GM23338 (cell line): Measurements from ENCODE around the gene RPS26. TPM values are rescaled to one million over a fixed set of nuclear protein-coding genes. Genes with fewer than 3 reads are reported as not detected.
A peak's percentile ranks its signal among the peaks of the same experiment; 100 is the strongest.

ENCODE experiments used
- ATAC-seq: fragments of 200-7000 bp; cut with Tn5 transposase; 3 replicates; pipeline ENCODE4 v1.9.1; 2020
- DNase-seq: peaks from one replicate; pipeline ENCODE4 v3.0.0-alpha.2; 2015; ENCODE audit warnings: low spot score
- H2AFZ ChIP-seq: fragments of 200-600 bp; sonication (generic); 2 replicates; pipeline ENCODE4 v1.8.0; 2016; ENCODE audit warnings: antibody characterized with exemption, mild to moderate bottlenecking, moderate library complexity
- H3F3A ChIP-seq: fragments of 200-600 bp; sonication (generic); replicated peaks from 2 replicates; pipeline ENCODE4 v1.8.0; 2017; ENCODE audit warnings: antibody characterized with exemption, mixed run types, low read depth
- H3K27ac ChIP-seq: fragments of 200-600 bp; sonication (generic); 2 replicates; pipeline ENCODE4 v1.6.1; 2016; ENCODE audit warnings: low read depth
- H3K27me3 ChIP-seq: fragments of 200-600 bp; sonication (generic); 2 replicates; pipeline ENCODE4 v1.8.0; 2016; ENCODE audit warnings: mild to moderate bottlenecking, mixed run types, moderate library complexity; ENCODE audit not compliant: insufficient read depth
- H3K36me3 ChIP-seq: fragments of 200-600 bp; sonication (generic); 2 replicates; pipeline ENCODE4 v1.8.0; 2016; ENCODE audit warnings: mild to moderate bottlenecking; ENCODE audit not compliant: insufficient read depth
- H3K4me1 ChIP-seq: fragments of 200-600 bp; sonication (generic); 2 replicates; pipeline ENCODE4 v1.8.0; 2016; ENCODE audit warnings: mild to moderate bottlenecking, moderate library complexity; ENCODE audit not compliant: insufficient read depth
- H3K4me2 ChIP-seq: fragments of 200-600 bp; sonication (generic); 2 replicates; pipeline ENCODE4 v1.7.1; 2017; ENCODE audit warnings: mixed run types
- H3K4me3 ChIP-seq: fragments of 200-600 bp; sonication (generic); 2 replicates; pipeline ENCODE4 v1.6.1; 2016; ENCODE audit warnings: mixed run types
- H3K79me2 ChIP-seq: fragments of 200-600 bp; sonication (generic); replicated peaks from 2 replicates; pipeline ENCODE4 v1.8.0; 2017; ENCODE audit warnings: mild to moderate bottlenecking; ENCODE audit not compliant: insufficient read depth
- H3K9me2 ChIP-seq: fragments of 200-600 bp; sonication (generic); 2 replicates; pipeline ENCODE4 v1.8.0; 2017; ENCODE audit not compliant: insufficient read depth
- H4K20me1 ChIP-seq: fragments of 200-600 bp; sonication (generic); replicated peaks from 2 replicates; pipeline ENCODE4 v1.8.0; 2017; ENCODE audit warnings: mild to moderate bottlenecking; ENCODE audit not compliant: insufficient read depth
- H3K27ac Mint-ChIP-seq: 2 replicates; pipeline ENCODE4 v1.8.0; 2020; ENCODE audit warnings: inconsistent platforms, mild to moderate bottlenecking, moderate library complexity, mixed read lengths
- H3K27me3 Mint-ChIP-seq: 3 replicates; pipeline ENCODE4 v1.8.0; 2022; ENCODE audit warnings: low read depth, mild to moderate bottlenecking, moderate library complexity, mixed read lengths, inconsistent platforms; ENCODE audit not compliant: insufficient read depth, poor library complexity
- H3K36me3 Mint-ChIP-seq: 3 replicates; pipeline ENCODE4 v1.8.0; 2021; ENCODE audit warnings: low read depth, mild to moderate bottlenecking, inconsistent platforms, moderate library complexity, mixed read lengths
- H3K4me1 Mint-ChIP-seq: 3 replicates; pipeline ENCODE4 v1.8.0; 2020; ENCODE audit warnings: mild to moderate bottlenecking, inconsistent platforms, mixed read lengths
- H3K4me3 Mint-ChIP-seq: 3 replicates; pipeline ENCODE4 v1.8.0; 2021; ENCODE audit warnings: moderate library complexity, mild to moderate bottlenecking, inconsistent platforms, mixed read lengths
- H3K9me3 Mint-ChIP-seq: 3 replicates; pipeline ENCODE4 v1.8.0; 2020; ENCODE audit warnings: moderate library complexity, mild to moderate bottlenecking, inconsistent platforms, mixed read lengths
- CREB1 ChIP-seq: fragments of 250-450 bp; sonication (Bioruptor Pico); IDR thresholded peaks from 2 replicates; pipeline ENCODE4 v1.5.0; 2020; ENCODE audit warnings: low read depth, mild to moderate bottlenecking, moderate library complexity
- EZH2 ChIP-seq: fragments of 200-600 bp; sonication (generic); IDR thresholded peaks from one replicate; pipeline ENCODE4 v1.8.0; 2017; ENCODE audit warnings: antibody characterized with exemption, mild to moderate bottlenecking, low read depth; ENCODE audit not compliant: unreplicated experiment
- EZH2phosphoT487 ChIP-seq: fragments of 200-600 bp; sonication (generic); IDR thresholded peaks from one replicate; pipeline ENCODE4 v1.8.1; 2018; ENCODE audit warnings: antibody characterized with exemption; ENCODE audit not compliant: unreplicated experiment
- JUNB ChIP-seq: IDR thresholded peaks from one replicate; pipeline ENCODE4 v1.6.1; 2016; ENCODE audit warnings: antibody characterized with exemption; ENCODE audit not compliant: unreplicated experiment
- POLR2AphosphoS5 ChIP-seq: IDR thresholded peaks from 2 replicates; pipeline ENCODE4 v1.6.1; 2016; ENCODE audit warnings: antibody characterized with exemption, low read depth
- STAT1 ChIP-seq: IDR thresholded peaks from one replicate; pipeline ENCODE4 v1.6.1; 2016; ENCODE audit warnings: antibody characterized with exemption; ENCODE audit not compliant: unreplicated experiment
- ZNF114 ChIP-seq: fragments of 250-450 bp; sonication (Bioruptor Pico); IDR thresholded peaks from 2 replicates; pipeline ENCODE4 v1.5.0; 2020; ENCODE audit warnings: mild to moderate bottlenecking, moderate library complexity
- ZNF331 ChIP-seq: fragments of 250-450 bp; sonication (Bioruptor Pico); IDR thresholded peaks from 2 replicates; pipeline ENCODE4 v1.5.0; 2020; ENCODE audit warnings: low read depth, mild to moderate bottlenecking, moderate library complexity
- polyA plus RNA-seq: library from polyadenylated mRNA; unstranded; fragments of >200 nt; fragmentation: Nextera tagmentation; extraction: Ambion mirVana; gene quantifications from 2 replicates; pipeline ENCODE4 v1.2.1, GENCODE V29; 2016
- total RNA-seq: library from RNA; depleted of rRNA; stranded (reverse); fragments of >200 nt; shearing (Covaris generic); gene quantifications from 2 replicates; pipeline ENCODE4 v1.2.3, GENCODE V29; 2014
- TF ChIP-seq, protein P1 (sequence below): fragments of 250-450 bp; sonication (Bioruptor Pico); IDR thresholded peaks from 2 replicates; pipeline ENCODE4 v1.5.0; 2020; ENCODE audit warnings: mild to moderate bottlenecking, moderate library complexity
- TF ChIP-seq, protein P2 (sequence below), 2 experiments: fragments of 200-600 bp in 1 of 2; sonication (generic) in 1 of 2; conservative IDR thresholded peaks; 2 replicates each; pipeline versions ENCODE4 v1.5.1 to v1.6.1; 2016 to 2017; ENCODE audit warnings: antibody characterized with exemption in 2 of 2, low read depth in 2 of 2, mild to moderate bottlenecking in 2 of 2, moderate library complexity in 1 of 2

Gene RPS26
- total and polyA plus RNA-seq, 2 experiments from 2014 or later = 655 to 772 TPM

DNA sequence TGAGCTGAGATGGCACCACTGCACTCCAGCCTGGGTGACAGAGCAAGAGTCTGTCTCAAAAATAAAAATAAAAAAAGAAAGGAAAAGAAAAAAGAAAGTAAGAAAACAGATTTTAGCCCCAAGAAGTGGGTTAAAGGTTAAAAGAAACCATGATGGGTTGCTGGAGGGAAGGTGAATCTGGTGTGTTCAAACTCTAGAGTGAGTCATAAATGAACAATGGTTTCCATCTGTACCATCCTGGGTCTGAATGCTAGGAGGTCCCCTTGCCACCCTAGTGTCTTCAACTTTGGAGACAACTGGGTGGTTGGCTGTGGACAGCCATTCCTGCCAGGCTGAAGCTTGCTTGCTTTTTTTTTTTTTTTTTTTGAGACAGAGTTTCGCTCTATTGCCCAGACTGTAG lies 1.6 kb upstream of the RPS26 start:
- H3K27ac ChIP-seq = peak overlapping the region; percentile 97
- Mint-ChIP-seq H3K36me3 (peaks cover 43% of the 10 kb centered on the region), H3K27me3 (peaks cover 5% of the 10 kb centered on the region), H3K27ac (no peak overlapping the region), H3K4me1 (peaks cover 40% of the 10 kb centered on the region), H3K4me3 (no peak overlapping the region), H3K9me3 (no peaks in the 10 kb centered on the region; the same call in 1 of the 3 replicates)
- H3F3A ChIP-seq = peaks cover 35% of the 10 kb centered on the region
- no peak overlapping the region for H3K4me3 ChIP-seq
- H3K27me3 ChIP-seq = no peaks in the 10 kb centered on the region
- TF ChIP-seq, protein P1, sequence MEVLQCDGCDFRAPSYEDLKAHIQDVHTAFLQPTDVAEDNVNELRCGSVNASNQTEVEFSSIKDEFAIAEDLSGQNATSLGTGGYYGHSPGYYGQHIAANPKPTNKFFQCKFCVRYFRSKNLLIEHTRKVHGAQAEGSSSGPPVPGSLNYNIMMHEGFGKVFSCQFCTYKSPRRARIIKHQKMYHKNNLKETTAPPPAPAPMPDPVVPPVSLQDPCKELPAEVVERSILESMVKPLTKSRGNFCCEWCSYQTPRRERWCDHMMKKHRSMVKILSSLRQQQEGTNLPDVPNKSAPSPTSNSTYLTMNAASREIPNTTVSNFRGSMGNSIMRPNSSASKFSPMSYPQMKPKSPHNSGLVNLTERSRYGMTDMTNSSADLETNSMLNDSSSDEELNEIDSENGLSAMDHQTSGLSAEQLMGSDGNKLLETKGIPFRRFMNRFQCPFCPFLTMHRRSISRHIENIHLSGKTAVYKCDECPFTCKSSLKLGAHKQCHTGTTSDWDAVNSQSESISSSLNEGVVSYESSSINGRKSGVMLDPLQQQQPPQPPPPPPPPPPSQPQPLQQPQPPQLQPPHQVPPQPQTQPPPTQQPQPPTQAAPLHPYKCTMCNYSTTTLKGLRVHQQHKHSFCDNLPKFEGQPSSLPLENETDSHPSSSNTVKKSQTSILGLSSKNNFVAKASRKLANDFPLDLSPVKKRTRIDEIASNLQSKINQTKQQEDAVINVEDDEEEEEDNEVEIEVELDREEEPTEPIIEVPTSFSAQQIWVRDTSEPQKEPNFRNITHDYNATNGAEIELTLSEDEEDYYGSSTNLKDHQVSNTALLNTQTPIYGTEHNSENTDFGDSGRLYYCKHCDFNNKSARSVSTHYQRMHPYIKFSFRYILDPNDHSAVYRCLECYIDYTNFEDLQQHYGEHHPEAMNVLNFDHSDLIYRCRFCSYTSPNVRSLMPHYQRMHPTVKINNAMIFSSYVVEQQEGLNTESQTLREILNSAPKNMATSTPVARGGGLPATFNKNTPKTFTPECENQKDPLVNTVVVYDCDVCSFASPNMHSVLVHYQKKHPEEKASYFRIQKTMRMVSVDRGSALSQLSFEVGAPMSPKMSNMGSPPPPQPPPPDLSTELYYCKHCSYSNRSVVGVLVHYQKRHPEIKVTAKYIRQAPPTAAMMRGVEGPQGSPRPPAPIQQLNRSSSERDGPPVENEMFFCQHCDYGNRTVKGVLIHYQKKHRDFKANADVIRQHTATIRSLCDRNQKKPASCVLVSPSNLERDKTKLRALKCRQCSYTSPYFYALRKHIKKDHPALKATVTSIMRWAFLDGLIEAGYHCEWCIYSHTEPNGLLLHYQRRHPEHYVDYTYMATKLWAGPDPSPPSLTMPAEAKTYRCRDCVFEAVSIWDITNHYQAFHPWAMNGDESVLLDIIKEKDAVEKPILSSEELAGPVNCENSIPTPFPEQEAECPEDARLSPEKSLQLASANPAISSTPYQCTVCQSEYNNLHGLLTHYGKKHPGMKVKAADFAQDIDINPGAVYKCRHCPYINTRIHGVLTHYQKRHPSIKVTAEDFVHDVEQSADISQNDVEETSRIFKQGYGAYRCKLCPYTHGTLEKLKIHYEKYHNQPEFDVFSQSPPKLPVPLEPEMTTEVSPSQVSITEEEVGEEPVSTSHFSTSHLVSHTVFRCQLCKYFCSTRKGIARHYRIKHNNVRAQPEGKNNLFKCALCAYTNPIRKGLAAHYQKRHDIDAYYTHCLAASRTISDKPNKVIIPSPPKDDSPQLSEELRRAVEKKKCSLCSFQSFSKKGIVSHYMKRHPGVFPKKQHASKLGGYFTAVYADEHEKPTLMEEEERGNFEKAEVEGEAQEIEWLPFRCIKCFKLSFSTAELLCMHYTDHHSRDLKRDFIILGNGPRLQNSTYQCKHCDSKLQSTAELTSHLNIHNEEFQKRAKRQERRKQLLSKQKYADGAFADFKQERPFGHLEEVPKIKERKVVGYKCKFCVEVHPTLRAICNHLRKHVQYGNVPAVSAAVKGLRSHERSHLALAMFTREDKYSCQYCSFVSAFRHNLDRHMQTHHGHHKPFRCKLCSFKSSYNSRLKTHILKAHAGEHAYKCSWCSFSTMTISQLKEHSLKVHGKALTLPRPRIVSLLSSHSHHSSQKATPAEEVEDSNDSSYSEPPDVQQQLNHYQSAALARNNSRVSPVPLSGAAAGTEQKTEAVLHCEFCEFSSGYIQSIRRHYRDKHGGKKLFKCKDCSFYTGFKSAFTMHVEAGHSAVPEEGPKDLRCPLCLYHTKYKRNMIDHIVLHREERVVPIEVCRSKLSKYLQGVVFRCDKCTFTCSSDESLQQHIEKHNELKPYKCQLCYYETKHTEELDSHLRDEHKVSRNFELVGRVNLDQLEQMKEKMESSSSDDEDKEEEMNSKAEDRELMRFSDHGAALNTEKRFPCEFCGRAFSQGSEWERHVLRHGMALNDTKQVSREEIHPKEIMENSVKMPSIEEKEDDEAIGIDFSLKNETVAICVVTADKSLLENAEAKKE = no peak
- TF ChIP-seq, protein P2, sequence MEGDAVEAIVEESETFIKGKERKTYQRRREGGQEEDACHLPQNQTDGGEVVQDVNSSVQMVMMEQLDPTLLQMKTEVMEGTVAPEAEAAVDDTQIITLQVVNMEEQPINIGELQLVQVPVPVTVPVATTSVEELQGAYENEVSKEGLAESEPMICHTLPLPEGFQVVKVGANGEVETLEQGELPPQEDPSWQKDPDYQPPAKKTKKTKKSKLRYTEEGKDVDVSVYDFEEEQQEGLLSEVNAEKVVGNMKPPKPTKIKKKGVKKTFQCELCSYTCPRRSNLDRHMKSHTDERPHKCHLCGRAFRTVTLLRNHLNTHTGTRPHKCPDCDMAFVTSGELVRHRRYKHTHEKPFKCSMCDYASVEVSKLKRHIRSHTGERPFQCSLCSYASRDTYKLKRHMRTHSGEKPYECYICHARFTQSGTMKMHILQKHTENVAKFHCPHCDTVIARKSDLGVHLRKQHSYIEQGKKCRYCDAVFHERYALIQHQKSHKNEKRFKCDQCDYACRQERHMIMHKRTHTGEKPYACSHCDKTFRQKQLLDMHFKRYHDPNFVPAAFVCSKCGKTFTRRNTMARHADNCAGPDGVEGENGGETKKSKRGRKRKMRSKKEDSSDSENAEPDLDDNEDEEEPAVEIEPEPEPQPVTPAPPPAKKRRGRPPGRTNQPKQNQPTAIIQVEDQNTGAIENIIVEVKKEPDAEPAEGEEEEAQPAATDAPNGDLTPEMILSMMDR (conservative IDR thresholded peaks at IDR 0.05; ENCODE audit: low read depth in 2 of 2) = no peak
- TF ChIP-seq STAT1 (no peak), ZNF331 (CRISPR knock-in tag) (no peak), CREB1 (no peak), POLR2AphosphoS5 (no peak), JUNB (no peak), EZH2 (no peak), EZH2phosphoT487 (no peak), ZNF114 (CRISPR knock-in tag) (no peak)
- H4K20me1 ChIP-seq = peaks cover 19% of the 10 kb centered on the region
- H3K79me2 ChIP-seq = peaks cover 21% of the 10 kb centered on the region
- peaks cover 23% of the 10 kb centered on the region for H3K36me3 ChIP-seq
- H3K4me2 ChIP-seq = no peak overlapping the region
- DNase-seq (no peak), ATAC-seq (no peak)
- no peak overlapping the region for H2AFZ ChIP-seq
- no peaks in the 10 kb centered on the region for H3K9me2 ChIP-seq
- peaks cover 25% of the 10 kb centered on the region for H3K4me1 ChIP-seq
